PC-9 (cell line): ENCODE data around the gene SCAF11. TPM values are rescaled to one million over a fixed set of nuclear protein-coding genes. Genes with fewer than 3 reads are reported as not detected.
"Not testable (repeated sequence)": the region's sequence is repeated elsewhere in the genome, so short reads cannot be mapped to it uniquely, and the experiment has no call there.

ENCODE experiments used
- BruUV-seq: library from RNA; stranded (reverse); fragments of 400-500 nt; replicated peaks from 2 replicates; lab custom pipeline; 2021; lab: Mats Ljungman, UMichigan
- CTCF ChIA-PET: fragments of 300-600 bp; sonication (Branson Sonifier 250); formaldehyde crosslinking; loops from one replicate; lab custom pipeline; 2022; ENCODE audit warnings: antibody characterized with exemption; lab: Charles Lee
- POLR2A ChIA-PET: fragments of 300-600 bp; sonication (Branson Sonifier 250); formaldehyde crosslinking; loops from one replicate; lab custom pipeline; 2022; ENCODE audit warnings: antibody characterized with exemption; ENCODE audit not compliant: unreplicated experiment; lab: Charles Lee
- DNase-seq, 2 experiments: peaks; one replicate each; pipeline versions ENCODE4 v3.0.0 to v3.0.0-alpha.2; 2015 to 2022; ENCODE audit warnings: mixed read lengths in 1 of 2
- H2AFZ ChIP-seq: fragments of 200-600 bp; sonication (generic); 2 replicates; pipeline ENCODE4 v1.8.1; 2017; ENCODE audit warnings: antibody characterized with exemption
- H3F3A ChIP-seq: fragments of 200-600 bp; sonication (generic); 2 replicates; pipeline ENCODE4 v1.8.1; 2017; ENCODE audit warnings: antibody characterized with exemption, mild to moderate bottlenecking, low read depth; ENCODE audit not compliant: insufficient read depth
- H3K27ac ChIP-seq: fragments of 200-600 bp; sonication (generic); 2 replicates; pipeline ENCODE4 v1.6.1; 2016; ENCODE audit warnings: mixed run types
- H3K27me3 ChIP-seq: fragments of 200-600 bp; sonication (generic); 2 replicates; pipeline ENCODE4 v1.6.1; 2016; ENCODE audit warnings: low read depth, mixed run types; ENCODE audit not compliant: insufficient read depth
- H3K36me3 ChIP-seq: fragments of 200-600 bp; sonication (generic); 2 replicates; pipeline ENCODE4 v1.6.1; 2016; ENCODE audit warnings: low read depth, mixed run types
- H3K4me1 ChIP-seq: fragments of 200-600 bp; sonication (generic); replicated peaks from 2 replicates; pipeline ENCODE4 v1.6.1; 2016; ENCODE audit warnings: mixed run types; ENCODE audit not compliant: insufficient read depth
- H3K4me2 ChIP-seq: fragments of 200-600 bp; sonication (generic); 2 replicates; pipeline ENCODE4 v1.6.1; 2017; ENCODE audit warnings: mixed run types
- H3K4me3 ChIP-seq: fragments of 200-600 bp; sonication (generic); 2 replicates; pipeline ENCODE4 v1.6.1; 2016; ENCODE audit warnings: mixed run types
- H3K79me2 ChIP-seq: fragments of 200-600 bp; sonication (generic); 2 replicates; pipeline ENCODE4 v1.6.1; 2017; ENCODE audit warnings: low read depth, mixed run types
- H3K9me2 ChIP-seq: fragments of 200-600 bp; sonication (generic); 2 replicates; pipeline ENCODE4 v1.8.1; 2017; ENCODE audit warnings: mild to moderate bottlenecking; ENCODE audit not compliant: insufficient read depth
- H3K9me3 ChIP-seq: fragments of 200-600 bp; sonication (generic); 2 replicates; pipeline ENCODE4 v1.8.1; 2016; ENCODE audit warnings: low read depth; ENCODE audit not compliant: insufficient read depth
- H4K20me1 ChIP-seq: fragments of 200-600 bp; sonication (generic); 2 replicates; pipeline ENCODE4 v1.8.1; 2017; ENCODE audit not compliant: insufficient read depth
- CTCF ChIP-seq: fragments of 200-600 bp; sonication (generic); conservative IDR thresholded peaks from 2 replicates; pipeline ENCODE4 v1.6.1; 2017; ENCODE audit warnings: mixed run types, antibody characterized with exemption, mild to moderate bottlenecking, moderate library complexity
- EZH2 ChIP-seq: fragments of 200-600 bp; sonication (generic); IDR thresholded peaks from 2 replicates; pipeline ENCODE4 v1.8.0; 2017; ENCODE audit warnings: antibody characterized with exemption, low read depth
- intact Hi-C: fragments of 100-400 bp; cut with micrococcal nuclease; formaldehyde crosslinking; loops from one replicate; pipeline ENCODE4 v1.10.0; 2022; ENCODE audit not compliant: unreplicated experiment
- total RNA-seq: library from RNA; stranded (reverse); gene quantifications from 2 replicates; pipeline ENCODE4 v1.2.3, GENCODE V29; 2021

Gene SCAF11
- total RNA-seq, 1 experiment from 2014 or later, result 98.7 TPM

- no peaks in the 10 kb centered on the region for H3K27me3 ChIP-seq
- H2AFZ ChIP-seq, result no peak overlapping the region
- no peak overlapping the region for H3K27ac ChIP-seq
- H3F3A ChIP-seq, result no peaks in the 10 kb centered on the region
- intact Hi-C loops, result no loop called here
- no peaks in the 10 kb centered on the region for H3K4me1 ChIP-seq
- no peak for TF ChIP-seq EZH2
- H3K4me2 ChIP-seq, result no peak overlapping the region
- no peaks in the 10 kb centered on the region for H3K79me2 ChIP-seq
- no peaks in the 10 kb centered on the region for H3K9me2 ChIP-seq
- H3K9me3 ChIP-seq, result peaks cover 3% of the 10 kb centered on the region; the same call in 1 of the 2 replicates
- H3K4me3 ChIP-seq, result no peak overlapping the region
- ChIA-PET POLR2A (no interaction called here), CTCF (no interaction called here)
- BruUV-seq, result no TSS peak
- no peak for DNase-seq
- H4K20me1 ChIP-seq, result no peaks in the 10 kb centered on the region
- no peaks in the 10 kb centered on the region for H3K36me3 ChIP-seq
Observed at GRCh38 chr12:46027172-46027571, 36.8 kb upstream of the SCAF11 start.

GRCh38 chr12:46024099-46024498, 33.7 kb upstream of the SCAF11 start:
- no peaks in the 10 kb centered on the region for H3F3A ChIP-seq
- ChIA-PET CTCF (no interaction called here), POLR2A (no interaction called here)
- no peaks in the 10 kb centered on the region for H4K20me1 ChIP-seq
- peaks cover 3% of the 10 kb centered on the region; the same call in 1 of the 2 replicates for H3K9me3 ChIP-seq
- intact Hi-C loops, result no loop called here
- TF ChIP-seq EZH2 (no peak), CTCF (no peak)
- H3K9me2 ChIP-seq, result no peaks in the 10 kb centered on the region
- no TSS peak for BruUV-seq
- H3K4me1 ChIP-seq, result no peaks in the 10 kb centered on the region
- no peak for DNase-seq
- no peaks in the 10 kb centered on the region for H3K79me2 ChIP-seq
- H3K36me3 ChIP-seq, result no peaks in the 10 kb centered on the region
- no peak overlapping the region for H3K27ac ChIP-seq
- no peak overlapping the region for H3K4me2 ChIP-seq
- no peak overlapping the region for H2AFZ ChIP-seq
- H3K27me3 ChIP-seq, result no peaks in the 10 kb centered on the region
- no peak overlapping the region for H3K4me3 ChIP-seq

GRCh38 chr12:46020768-46021167, 30.4 kb upstream of the SCAF11 start:
- no peak overlapping the region for H2AFZ ChIP-seq
- H3K4me2 ChIP-seq, result no peak overlapping the region
- H3K9me2 ChIP-seq, result no peaks in the 10 kb centered on the region
- POLR2A ChIA-PET, result no interaction called here
- no peak overlapping the region for H3K4me3 ChIP-seq
- no peaks in the 10 kb centered on the region for H3K27me3 ChIP-seq
- H4K20me1 ChIP-seq, result no peaks in the 10 kb centered on the region
- no peaks in the 10 kb centered on the region for H3K36me3 ChIP-seq
- no peaks in the 10 kb centered on the region for H3K4me1 ChIP-seq
- H3K9me3 ChIP-seq, result no peaks in the 10 kb centered on the region
- no TSS peak for BruUV-seq
- H3K27ac ChIP-seq, result no peak overlapping the region
- intact Hi-C loops, result no loop called here
- CTCF ChIA-PET, result no interaction called here
- H3F3A ChIP-seq, result no peaks in the 10 kb centered on the region
- no peak for TF ChIP-seq CTCF
- TF ChIP-seq EZH2, result no peak
- DNase-seq, result no peak
- no peaks in the 10 kb centered on the region for H3K79me2 ChIP-seq

- H3K9me3 ChIP-seq, H3K4me3 ChIP-seq, POLR2A ChIA-PET, CTCF ChIA-PET, H3K27me3 ChIP-seq, H4K20me1 ChIP-seq, DNase-seq, H2AFZ ChIP-seq, H3K4me1 ChIP-seq, H3K9me2 ChIP-seq, intact Hi-C loops, H3K4me2 ChIP-seq, H3K36me3 ChIP-seq, BruUV-seq, H3K79me2 ChIP-seq, H3K27ac ChIP-seq, H3F3A ChIP-seq: not testable (repeated sequence)
Observed at GRCh38 chr12:46018712-46019111, 28.3 kb upstream of the SCAF11 start.

GRCh38 chr12:46017866-46018375, 27.5 kb upstream of the SCAF11 start:
- H3K9me3 ChIP-seq, intact Hi-C loops, H3K9me2 ChIP-seq, DNase-seq, H3K27me3 ChIP-seq, H4K20me1 ChIP-seq, H2AFZ ChIP-seq, H3K27ac ChIP-seq, H3F3A ChIP-seq, BruUV-seq, CTCF ChIA-PET, H3K4me2 ChIP-seq, H3K36me3 ChIP-seq, H3K4me3 ChIP-seq, H3K79me2 ChIP-seq, POLR2A ChIA-PET, H3K4me1 ChIP-seq: not testable (repeated sequence)
